Right atrium auricular region (tissue), 2 donors: ENCODE results near the gene CSDE1. TPM values are rescaled to one million over a fixed set of nuclear protein-coding genes. Genes with fewer than 3 reads are reported as not detected.

ENCODE experiments used
- DNase-seq: peaks from one replicate; pipeline ENCODE4 v3.0.0-alpha.2; 2019; ENCODE audit warnings: low spot score
- H3K27ac ChIP-seq, 2 donors: fragments of 200-600 bp; sonication (generic); 1 replicate in 1 of 2; 2 replicates in 1 of 2; pipeline ENCODE4 v1.5.1; 2016 to 2019
- H3K27me3 ChIP-seq, 2 donors: fragments of 200-600 bp; sonication (generic); one replicate each; pipeline versions ENCODE4 v1.5.1 to v1.6.0; 2017 to 2019
- H3K36me3 ChIP-seq: fragments of 200-600 bp; sonication (generic); one replicate; pipeline ENCODE4 v1.5.1; 2016
- H3K4me1 ChIP-seq, 2 donors: fragments of 200-600 bp; sonication (generic); one replicate each; pipeline versions ENCODE4 v1.5.1 to v1.6.0; 2017 to 2019
- H3K4me3 ChIP-seq, 2 donors: fragments of 200-600 bp; sonication (generic); 1 replicate in 1 of 2; 2 replicates in 1 of 2; pipeline ENCODE4 v1.5.1; 2017 to 2019; ENCODE audit warnings: mild to moderate bottlenecking in 1 of 2, moderate library complexity in 1 of 2
- H3K9me3 ChIP-seq, 2 donors: fragments of 200-600 bp; sonication (generic); one replicate each; pipeline ENCODE4 v1.5.1; 2019
- CTCF ChIP-seq, 2 donors: fragments of 200-600 bp; sonication (generic); IDR thresholded peaks; one replicate each; pipeline ENCODE4 v1.5.1; 2019; ENCODE audit warnings: antibody characterized with exemption in 2 of 2
- total RNA-seq, 2 donors: library from RNA; depleted of rRNA; stranded (reverse); fragments of >200 nt; gene quantifications; one replicate each; pipeline ENCODE4 v1.1.0, GENCODE V29; 2016

CSDE1 gene
- total RNA-seq, 2 donors from 2014 or later: 917 to 1,380 TPM

GRCh38 chr1:114753143-114753542 lies 4.6 kb downstream of the CSDE1 start:
- H3K27ac ChIP-seq: no peak overlapping the region
- no peak overlapping the region for H3K4me3 ChIP-seq
- H3K4me1 ChIP-seq: peaks cover 0 to 86% of the 10 kb centered on the region in 2 donors

GRCh38 chr1:114750780-114751179 lies 7.0 kb downstream of the CSDE1 start:
- Histone ChIP-seq H3K27ac (peak overlapping the region in 1 of 2 donors; percentile 52), H3K27me3 (no peaks in the 10 kb centered on the region), H3K9me3 (no peaks in the 10 kb centered on the region), H3K36me3 (peaks cover 19% of the 10 kb centered on the region), H3K4me1 (peaks cover 0 to 91% of the 10 kb centered on the region in 2 donors), H3K4me3 (no peak overlapping the region)
- no peak for DNase-seq
- TF ChIP-seq CTCF (IDR thresholded peaks at IDR 0.05): no peak

More at GRCh38 chr1:114753143-114753542, 4.6 kb downstream of the CSDE1 start:
- DNase-seq: no peak
- peaks cover 18% of the 10 kb centered on the region for H3K36me3 ChIP-seq
- H3K9me3 ChIP-seq: no peaks in the 10 kb centered on the region
- no peak for TF ChIP-seq CTCF (IDR thresholded peaks at IDR 0.05)
- H3K27me3 ChIP-seq: no peaks in the 10 kb centered on the region

GRCh38 chr1:114749835-114750234 lies 7.9 kb downstream of the CSDE1 start:
- DNase-seq: no peak
- H3K27me3 ChIP-seq: no peaks in the 10 kb centered on the region
- TF ChIP-seq CTCF (IDR thresholded peaks at IDR 0.05): no peak
- peaks cover 0 to 89% of the 10 kb centered on the region in 2 donors for H3K4me1 ChIP-seq
- no peak overlapping the region for H3K27ac ChIP-seq
- H3K4me3 ChIP-seq: no peak overlapping the region
- H3K36me3 ChIP-seq: peaks cover 19% of the 10 kb centered on the region
- H3K9me3 ChIP-seq: no peaks in the 10 kb centered on the region

GRCh38 chr1:114746450-114747121 lies 11.2 kb downstream of the CSDE1 start:
- DNase-seq: no peak
- Histone ChIP-seq H3K4me3 (no peak overlapping the region), H3K9me3 (no peaks in the 10 kb centered on the region), H3K27ac (no peak overlapping the region), H3K36me3 (peaks cover 19% of the 10 kb centered on the region), H3K4me1 (peaks cover 0 to 61% of the 10 kb centered on the region in 2 donors), H3K27me3 (no peaks in the 10 kb centered on the region)
- TF ChIP-seq CTCF (IDR thresholded peaks at IDR 0.05): no peak

GRCh38 chr1:114745291-114745690 lies 12.5 kb downstream of the CSDE1 start:
- H3K27ac ChIP-seq: no peak overlapping the region
- no peak for TF ChIP-seq CTCF (IDR thresholded peaks at IDR 0.05)
- H3K36me3 ChIP-seq: peaks cover 19% of the 10 kb centered on the region
- no peaks in the 10 kb centered on the region for H3K27me3 ChIP-seq
- DNase-seq: no peak
- no peak overlapping the region for H3K4me3 ChIP-seq
- peaks cover 0 to 48% of the 10 kb centered on the region in 2 donors for H3K4me1 ChIP-seq
- no peaks in the 10 kb centered on the region for H3K9me3 ChIP-seq
